ENCODE measurements around the gene KCNH1.
A peak's percentile ranks its signal among the peaks of the same experiment; 100 is the strongest.

Gene KCNH1, protein sequence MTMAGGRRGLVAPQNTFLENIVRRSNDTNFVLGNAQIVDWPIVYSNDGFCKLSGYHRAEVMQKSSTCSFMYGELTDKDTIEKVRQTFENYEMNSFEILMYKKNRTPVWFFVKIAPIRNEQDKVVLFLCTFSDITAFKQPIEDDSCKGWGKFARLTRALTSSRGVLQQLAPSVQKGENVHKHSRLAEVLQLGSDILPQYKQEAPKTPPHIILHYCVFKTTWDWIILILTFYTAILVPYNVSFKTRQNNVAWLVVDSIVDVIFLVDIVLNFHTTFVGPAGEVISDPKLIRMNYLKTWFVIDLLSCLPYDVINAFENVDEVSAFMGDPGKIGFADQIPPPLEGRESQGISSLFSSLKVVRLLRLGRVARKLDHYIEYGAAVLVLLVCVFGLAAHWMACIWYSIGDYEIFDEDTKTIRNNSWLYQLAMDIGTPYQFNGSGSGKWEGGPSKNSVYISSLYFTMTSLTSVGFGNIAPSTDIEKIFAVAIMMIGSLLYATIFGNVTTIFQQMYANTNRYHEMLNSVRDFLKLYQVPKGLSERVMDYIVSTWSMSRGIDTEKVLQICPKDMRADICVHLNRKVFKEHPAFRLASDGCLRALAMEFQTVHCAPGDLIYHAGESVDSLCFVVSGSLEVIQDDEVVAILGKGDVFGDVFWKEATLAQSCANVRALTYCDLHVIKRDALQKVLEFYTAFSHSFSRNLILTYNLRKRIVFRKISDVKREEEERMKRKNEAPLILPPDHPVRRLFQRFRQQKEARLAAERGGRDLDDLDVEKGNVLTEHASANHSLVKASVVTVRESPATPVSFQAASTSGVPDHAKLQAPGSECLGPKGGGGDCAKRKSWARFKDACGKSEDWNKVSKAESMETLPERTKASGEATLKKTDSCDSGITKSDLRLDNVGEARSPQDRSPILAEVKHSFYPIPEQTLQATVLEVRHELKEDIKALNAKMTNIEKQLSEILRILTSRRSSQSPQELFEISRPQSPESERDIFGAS

DNA sequence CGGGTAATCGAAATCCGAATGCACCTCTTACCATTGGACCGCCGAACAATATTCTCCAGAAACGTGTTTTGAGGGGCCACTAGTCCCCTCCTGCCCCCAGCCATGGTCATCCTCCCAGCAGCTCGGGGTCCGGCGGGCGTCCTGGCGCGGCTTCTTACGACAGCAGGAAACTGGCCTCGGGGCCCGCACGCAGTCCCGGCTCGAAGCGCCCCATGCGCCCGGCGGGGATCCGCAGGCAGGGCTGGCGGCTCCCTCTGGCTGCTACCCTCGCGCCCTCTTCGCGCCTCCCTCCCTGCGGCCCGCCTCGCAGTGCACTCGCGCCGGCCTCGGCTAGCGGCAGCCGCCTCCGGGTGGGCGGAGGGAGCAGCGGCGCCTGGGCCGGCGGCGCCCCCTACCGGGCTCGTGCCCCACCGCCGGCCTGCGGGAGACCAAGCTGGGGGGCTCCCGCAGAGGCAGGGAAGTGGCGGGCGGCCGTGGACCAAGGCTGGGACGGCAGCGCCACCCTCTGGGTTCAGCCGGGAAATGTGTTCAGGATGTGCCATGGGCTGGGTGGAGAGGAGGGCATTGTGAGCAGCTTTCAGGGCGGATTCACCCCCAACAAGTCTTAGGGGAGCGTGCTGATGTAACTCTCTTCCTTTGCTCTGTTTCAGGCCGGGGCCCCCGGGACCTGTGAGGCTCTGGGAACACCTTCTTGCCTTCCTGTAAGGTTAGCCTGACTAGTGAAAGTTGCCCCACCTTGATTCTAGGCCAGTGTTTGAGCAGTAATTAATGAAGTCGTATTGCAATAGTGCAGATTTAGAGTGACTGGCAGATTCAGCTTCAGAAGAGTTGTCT, at the start of gene KCNH1:
Gene KCNH1, minus strand, starts transcription at position 313 of the 834 bp plus-strand sequence. Its CDS starts 203 bp downstream, at position 110.
- peak; percentile 52 to 75 for DNase-seq

DNA sequence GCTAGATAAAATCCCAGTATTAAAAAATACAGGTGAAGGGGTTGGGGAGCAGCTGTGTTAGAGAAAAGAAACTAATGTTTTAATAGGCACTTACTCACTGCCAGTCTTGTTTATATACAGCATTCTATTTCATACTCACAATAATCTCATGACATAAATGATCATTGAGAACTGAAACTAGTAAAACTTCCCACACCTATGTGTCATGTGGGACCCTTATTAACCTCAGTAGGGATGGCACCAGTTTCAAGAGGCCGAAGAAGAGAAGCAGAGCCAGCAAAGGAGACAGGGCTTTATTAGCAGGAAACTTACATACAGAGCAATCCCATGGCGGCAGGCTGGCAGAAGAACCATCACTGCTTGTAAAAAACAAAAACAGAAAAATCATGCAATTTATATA, 48.8 kb upstream of the KCNH1 start:
- no peak for DNase-seq

DNA sequence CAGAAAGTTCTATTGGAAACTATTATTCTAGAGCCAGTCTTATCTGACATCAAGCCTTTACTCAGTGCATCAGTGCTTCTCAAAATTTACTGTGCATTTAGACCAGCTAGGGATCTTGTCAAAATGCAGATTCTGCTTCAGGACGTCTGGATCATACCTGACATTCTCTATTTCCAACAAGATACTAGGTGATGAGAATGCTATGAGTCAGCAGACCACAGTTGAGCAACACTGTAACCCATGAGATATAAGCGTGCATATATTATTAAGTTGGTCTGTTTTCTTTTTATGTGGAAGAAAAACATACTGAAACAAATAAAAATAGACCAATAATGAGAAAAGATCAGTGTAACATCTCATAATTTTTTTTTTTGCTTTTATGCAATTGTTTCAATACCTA, 40.4 kb upstream of the KCNH1 start:
- no peak for DNase-seq

DNA sequence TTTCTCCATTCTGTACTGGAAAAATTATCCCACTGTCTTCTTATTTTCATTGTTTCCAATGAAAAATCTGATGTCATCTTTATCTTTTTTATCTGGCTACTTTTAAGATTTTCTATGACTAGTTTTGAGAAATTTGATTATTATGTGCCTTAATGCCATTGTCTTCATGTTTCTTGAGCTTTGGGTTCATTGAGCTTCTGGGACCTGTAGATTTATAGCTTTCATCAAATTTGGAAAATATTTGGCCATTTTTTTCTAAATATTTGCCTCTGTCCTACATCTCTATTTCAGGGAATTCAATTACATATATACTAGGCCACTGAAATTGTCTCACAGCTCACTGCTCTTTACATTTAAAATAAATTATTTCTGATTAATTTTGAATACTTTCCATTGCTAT, 38.7 kb upstream of the KCNH1 start:
- DNase-seq, result no peak

DNA sequence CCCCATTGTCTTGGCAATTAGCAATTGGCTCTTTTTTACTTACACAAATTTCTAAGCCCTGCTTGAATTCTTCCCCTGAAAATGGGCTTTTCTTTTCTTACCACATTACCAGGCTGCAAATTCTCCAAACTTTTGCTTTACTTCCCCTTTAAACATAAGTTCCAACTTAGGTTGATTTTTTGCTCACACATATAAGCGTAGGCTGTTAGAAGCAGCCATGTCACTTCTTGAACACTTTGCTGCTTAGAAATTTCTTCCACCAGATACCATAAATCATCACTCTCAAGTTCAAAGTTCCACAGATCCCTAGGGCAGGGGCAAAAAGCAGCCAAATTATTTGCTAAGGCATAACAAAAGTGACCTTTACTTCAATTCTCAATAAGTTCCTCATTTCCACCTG, 35.4 kb upstream of the KCNH1 start:
- no peak for DNase-seq

DNA sequence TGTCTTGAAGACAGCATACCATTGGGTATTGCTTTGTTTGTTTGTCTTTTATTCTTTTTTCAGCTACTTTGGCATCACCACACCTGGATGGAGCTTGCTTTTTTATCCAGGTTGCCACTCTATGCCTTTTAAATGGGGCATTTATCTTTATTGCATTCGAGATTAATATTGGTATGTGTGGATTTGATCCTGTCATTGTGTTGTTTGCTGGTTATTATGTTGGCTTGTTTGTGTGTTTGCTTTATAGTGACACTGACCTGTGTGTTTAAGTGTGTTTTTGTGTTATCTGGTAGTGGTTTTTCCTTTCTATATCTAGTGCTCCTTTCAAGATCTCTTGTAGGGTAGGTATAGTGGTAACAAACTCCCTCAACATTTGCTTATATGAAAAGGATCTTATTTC, 24.9 kb upstream of the KCNH1 start:
- no peak for DNase-seq

DNA sequence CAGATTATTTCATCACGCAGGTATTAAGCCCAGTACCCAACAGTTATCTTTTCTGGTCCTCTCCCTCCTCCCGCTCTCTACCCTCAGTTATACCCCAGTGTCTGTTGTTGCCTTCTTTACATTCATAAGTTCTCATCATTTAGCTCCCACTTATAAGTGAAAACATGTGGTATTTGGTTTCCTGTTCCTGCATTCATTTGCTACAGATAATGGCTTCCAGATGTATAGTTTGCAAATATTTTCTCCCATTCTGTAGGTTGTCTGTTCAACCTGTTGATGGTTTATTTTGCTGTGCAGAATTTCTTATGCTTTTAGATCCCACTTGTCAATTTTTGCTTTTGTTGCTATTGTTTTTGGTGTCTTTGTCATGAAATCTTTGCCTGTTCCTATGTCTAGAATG, 21.1 kb upstream of the KCNH1 start:
- DNase-seq, result no peak

DNA sequence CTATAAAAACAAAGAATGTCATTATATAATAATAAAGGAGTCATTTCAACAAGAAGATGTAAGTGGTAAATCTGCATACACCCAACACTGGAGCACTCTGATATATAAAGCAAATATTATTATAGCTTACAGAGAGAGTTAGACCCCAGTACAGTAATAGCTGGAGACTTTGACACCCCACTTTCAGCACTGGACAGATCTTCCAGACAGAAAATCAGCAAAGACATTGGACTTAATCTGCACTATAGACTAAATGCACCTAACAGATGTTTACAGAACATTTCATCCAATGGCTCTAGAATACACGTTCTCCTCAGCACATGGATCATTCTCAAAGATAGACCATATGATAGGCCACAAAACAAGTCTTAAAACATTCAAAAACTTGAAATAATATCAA, 20.0 kb upstream of the KCNH1 start:
- no peak for DNase-seq

DNA sequence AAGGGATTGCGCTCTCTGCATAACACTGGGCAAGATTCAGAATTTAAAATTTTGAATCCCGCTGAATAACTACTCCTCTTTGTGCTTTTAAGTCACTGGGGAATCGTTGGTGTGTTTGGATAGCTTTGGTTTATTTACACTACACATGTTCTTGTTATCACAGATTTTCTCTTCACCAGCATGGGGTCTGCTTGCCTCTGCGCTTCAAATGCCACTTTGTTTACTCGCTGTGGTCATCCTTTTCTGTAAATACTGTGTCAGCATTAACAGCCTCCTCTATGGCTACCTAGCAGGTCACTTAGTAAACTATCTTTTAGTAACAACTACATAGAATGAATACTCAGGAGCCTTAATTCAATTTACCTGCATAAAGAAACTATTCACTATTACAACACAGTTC, 14.4 kb upstream of the KCNH1 start:
- DNase-seq, result no peak

DNA sequence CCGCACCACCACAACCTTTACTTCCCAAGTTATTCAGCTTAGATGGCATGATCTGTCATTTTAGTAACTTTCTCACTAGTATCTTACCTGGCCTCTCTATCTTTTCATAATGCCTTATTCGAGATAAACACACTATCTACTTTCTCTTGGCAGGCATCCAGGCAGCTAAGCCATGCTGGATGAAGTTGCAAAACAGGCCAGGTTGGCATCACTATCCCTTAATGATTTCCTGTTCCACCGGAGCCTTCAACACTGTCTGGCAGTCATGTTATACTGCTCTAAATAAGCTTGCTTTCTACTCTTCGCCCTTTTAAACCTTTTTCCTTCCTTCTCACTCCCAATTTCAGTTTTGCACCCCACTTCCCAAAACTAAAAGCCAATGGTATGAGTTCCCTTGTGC, 12.0 kb upstream of the KCNH1 start:
- DNase-seq, result no peak

DNA sequence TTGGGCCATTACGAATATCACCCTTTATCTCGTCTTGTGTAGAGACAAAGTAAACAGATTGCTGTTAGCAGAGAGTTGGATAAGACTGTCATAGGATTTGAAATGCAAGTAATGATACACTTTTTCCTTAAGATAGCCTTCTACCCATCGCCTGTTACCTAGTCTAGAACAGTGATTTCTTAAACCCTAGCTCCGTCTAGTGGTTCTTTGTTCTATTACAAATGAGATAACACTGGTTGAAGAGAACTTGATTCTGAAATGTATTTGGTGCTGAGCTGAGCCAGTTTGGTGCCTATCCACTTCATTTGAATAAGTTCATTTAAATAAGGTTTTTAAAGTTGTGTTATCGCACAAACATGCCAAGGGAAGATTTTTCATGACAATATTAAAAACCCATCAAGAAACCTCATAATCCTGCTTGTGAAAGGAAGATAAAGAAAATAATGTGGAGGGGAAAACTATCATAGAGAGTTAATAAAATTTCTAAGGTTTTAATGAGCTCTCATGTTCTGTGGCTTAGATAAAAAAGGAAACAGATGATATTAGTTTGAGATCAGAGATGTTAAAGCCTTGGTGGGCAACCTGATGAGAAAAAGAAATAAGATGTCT, 1.5 kb upstream of the KCNH1 start:
- peak in 1 of 2 experiments; percentile 61 for DNase-seq

DNA sequence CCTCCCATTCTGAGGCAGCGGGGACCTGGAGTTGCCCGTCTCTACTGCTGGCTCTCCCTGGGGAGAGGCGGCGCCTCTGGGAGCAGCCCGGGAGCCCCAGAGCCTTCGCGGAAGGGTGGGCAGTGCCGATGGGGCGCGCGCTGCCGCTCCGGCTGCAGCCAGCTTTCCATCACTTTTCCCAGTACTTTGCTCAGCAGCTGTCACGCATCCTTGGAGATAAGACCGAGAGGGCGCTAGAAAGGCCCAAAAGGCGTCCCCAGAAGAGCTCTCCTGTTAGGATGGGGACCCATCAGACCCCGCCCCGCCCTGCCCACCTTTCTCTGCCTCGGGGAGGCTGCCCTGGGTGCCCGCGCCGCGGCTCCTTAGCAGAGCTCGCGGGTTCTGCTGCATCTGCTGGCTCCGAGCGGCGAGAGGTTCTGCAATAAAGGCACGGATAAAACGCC, 534 bp downstream of the KCNH1 start:
- peak in 1 of 2 experiments; percentile 27 for DNase-seq

DNA sequence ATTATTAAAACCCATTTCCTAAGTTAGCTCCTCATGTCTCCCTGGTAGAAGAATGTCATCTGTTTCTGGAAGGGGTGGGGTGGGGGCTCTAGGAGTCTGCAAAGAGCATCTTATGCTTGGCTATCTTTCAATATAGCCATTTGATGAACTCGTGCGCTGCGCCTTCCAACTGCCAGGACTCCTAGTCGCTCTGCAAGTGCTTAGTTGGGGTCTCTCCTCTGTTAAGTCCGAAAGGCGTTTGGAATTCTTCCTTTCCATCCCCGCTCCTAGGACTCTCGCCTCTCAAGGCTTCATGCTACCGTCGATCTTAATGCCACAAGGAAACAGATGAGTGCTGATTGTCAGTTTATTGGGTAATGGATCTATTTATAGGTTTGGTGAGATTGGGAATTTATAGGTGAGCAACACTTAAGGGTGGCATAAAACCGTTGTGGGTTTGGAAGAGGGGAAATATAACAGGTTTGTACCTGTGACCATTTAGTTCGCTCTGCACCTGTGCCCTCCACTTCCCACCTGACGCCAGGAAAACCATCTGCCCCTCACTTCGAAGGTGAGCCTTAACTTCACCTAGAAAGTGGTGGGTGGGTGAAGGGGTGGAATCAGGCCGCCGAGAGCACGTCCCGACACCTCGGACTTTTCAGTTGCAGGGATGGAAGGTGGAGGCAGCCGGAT, 1.1 kb downstream of the KCNH1 start:
- DNase-seq, result no peak

DNA sequence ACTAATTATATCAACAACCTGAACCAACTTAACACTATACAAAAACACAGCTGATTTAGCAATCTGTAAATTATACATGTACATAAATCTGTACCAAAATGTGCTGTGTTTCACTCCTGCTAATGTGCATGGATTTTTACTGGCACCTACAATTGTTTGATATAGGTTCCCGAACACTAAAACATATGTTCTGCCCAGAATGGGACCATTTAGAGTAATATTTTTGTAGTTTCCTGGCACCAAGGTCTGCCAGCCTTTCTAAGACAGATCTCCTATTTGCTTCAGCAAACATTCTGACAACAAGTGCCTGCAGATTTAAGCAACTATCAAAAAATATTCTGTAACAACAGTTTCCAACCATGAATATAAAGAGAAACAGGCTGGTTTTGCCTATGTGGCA, 4.2 kb downstream of the KCNH1 start:
- DNase-seq, result no peak

DNA sequence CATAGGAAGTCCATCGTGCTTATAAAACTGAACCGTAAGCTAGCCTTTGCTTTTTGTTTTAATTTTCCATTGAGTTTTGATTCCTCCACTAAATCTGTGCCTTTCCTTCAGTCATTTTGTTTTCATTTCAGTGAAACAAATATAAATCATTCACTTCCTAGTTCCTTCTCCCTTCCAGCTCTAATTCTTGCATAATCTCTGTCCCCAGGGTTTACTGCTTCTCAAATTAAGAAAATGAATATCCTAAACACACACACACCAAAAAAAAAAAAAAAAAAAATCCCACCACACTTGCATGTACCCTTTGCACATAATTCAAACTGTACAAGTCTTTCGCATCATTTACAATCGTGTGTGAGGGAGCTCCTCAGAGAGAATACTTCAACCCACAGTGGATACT, 6.8 kb downstream of the KCNH1 start:
- no peak for DNase-seq

DNA sequence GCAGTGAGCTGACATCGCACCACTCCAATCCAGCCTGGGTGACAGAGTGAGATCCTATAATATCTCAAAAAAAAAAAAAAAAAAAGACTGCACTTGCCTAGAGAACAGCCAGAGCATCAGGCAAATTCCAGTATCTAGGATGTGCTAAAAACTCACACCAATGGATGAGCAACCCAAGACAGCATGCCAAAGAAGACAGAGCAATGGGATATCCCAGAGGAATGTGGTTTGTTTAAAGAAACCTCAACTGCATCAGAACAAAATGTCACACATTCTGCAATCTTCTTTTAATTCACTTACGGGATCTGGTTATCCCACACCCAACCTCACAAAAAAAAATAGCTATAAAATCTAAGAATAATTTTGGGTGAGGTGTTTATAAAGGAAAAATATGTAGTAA, 7.3 kb downstream of the KCNH1 start:
- no peak for DNase-seq

DNA sequence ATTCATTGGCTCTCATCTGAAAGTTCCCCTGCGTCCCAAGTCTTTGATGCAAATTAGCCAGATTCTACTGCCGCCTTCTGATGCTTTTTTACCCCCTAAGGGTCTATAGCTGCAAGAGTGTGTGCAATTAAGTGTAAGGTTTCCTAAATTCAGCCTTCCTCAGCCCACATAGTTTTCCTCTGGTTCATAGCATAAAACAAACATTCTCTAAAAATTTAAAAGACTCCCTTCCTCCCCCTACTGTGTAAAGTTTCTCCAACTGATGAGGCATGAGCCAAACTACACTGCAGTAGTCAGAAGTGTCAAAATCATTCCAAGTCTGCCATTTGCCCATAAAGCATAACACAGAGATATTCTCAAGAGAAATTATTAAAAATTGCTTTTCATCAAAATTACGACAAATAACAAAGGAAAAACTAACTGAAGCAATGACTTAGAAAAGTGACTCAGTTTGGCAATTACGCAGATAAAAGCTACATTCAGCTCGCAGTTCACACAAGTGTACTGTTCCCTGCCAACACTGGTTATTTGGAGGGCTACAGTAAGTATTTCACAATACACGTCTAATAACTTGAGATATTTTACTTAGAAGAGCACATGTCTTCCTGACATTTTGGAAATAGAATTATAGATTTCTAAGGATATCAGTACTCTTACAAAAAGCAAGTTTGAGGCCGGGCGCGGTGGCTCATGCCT, 15.4 kb downstream of the KCNH1 start:
- no peak for DNase-seq

DNA sequence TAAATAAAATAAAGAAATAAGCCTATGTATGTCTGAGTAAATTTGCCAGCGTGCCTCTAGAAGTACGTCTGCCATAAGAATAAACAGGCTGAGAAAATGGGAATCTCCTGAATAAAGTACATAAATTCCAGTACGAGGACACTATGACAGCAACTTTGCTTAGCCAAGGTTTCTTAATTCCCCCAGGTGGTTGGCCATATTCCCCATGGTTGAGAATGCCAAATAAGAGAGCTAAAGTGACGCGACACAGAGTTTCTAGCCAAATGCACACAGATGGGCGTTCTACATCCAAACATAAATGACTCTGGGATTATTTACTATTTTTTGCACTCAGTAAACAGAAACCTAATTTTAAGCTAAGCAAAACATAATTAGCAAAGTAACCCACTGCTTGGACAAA, 19.5 kb downstream of the KCNH1 start:
- no peak for DNase-seq

DNA sequence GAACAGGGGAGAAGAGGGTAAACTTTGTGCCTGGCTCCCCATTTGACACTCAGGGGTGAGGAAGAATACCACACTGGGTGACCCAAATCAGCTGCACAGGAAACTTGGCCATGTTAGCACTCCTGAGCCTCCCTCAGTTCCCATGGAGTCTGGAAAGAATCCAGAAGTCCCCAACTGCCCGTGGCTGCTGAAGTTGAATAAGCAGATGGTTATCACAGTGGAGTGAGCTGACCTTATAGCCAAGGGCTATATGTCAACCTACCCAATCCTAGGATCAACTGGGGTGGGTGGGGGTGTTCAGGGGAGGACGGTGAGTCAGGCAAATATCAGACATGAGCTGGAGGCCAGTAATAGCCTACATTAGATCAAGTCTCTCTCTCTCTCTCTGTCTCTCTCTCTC, 20.4 kb downstream of the KCNH1 start:
- DNase-seq, result no peak

DNA sequence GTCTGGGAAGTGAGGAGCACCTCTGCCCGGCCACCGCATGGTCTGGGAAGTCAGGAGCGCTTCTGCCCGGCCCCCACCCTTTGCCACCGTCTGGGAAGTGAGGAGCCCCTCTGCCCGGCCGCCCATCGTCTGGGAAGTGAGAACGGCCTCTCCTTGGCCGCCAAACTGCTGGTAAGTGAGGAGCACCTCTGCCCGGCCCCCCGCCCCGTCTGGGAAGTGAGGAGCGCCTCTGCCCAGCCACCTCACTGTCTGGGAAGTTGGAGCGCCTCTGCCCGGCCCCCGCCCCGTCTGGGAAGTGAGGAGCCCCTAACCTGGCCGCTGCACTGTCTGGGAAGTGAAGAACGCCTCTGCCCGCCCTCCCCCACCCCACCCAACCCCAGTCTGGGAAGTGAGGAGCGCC, 22.6 kb downstream of the KCNH1 start:
- no peak for DNase-seq

DNA sequence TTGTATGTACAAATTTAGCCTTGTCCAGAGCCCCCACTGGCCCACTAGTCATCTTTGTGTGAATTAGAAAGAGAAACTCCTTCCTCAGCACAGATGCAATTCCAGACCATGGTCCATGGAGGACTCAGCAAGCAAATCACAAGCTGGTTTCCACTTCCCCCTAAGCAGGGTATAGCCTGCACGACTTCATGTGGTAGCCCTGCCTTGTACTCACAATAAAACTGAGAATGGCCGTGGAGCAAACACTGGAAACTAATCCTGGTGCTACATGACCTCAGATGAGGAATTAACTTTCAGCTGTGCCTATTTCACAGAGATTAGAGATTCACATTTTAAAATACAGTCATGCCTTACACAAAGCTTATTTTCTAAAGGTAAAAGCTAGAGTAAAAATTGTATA, 32.5 kb downstream of the KCNH1 start:
- no peak for DNase-seq
